AG09309 (cell line): ENCODE data around the gene SLC39A8.
A peak's percentile ranks its signal among the peaks of the same experiment; 100 is the strongest.

ENCODE experiments used
- DNase-seq: peaks from one replicate; pipeline ENCODE4 v3.0.0-alpha.2; 2010; ENCODE audit warnings: low read depth
- H3K4me3 ChIP-seq: 2 replicates; pipeline ENCODE4 v1.5.1; 2011; ENCODE audit warnings: mild to moderate bottlenecking, low read depth, low read length, moderate library complexity; ENCODE audit not compliant: control insufficient read depth
- CTCF ChIP-seq: IDR thresholded peaks from 2 replicates; pipeline ENCODE4 v1.5.1; 2011; ENCODE audit warnings: mild to moderate bottlenecking, low read depth, low read length, inconsistent platforms; ENCODE audit not compliant: insufficient read depth, control insufficient read depth; ENCODE audit errors: missing control alignments

The SLC39A8 gene

GRCh38 chr4:102308032-102308799 lies 37.1 kb downstream of the SLC39A8 start:
- no peak for TF ChIP-seq CTCF
- DNase-seq, result no peak
- no peak overlapping the region for H3K4me3 ChIP-seq

DNA sequence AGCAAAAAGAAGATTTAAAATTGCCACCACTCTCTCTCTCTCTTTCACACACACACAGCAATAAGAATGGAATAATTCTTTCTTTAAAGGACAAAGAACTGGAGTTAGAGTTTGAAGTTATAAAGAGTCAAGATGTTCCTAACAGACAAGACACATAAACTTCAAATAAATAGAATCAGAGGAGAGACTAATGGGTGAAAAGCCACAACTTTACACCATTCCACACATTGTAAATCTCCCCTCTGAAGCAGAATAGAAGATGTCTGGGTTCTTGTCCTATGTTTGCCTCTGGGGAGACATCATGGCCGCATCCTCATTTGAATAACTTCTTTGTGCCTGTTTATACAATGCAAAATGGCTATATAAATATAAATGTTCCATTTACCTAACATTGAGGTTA lies 39.6 kb downstream of the SLC39A8 start:
- TF ChIP-seq CTCF, result no peak
- no peak for DNase-seq
- H3K4me3 ChIP-seq, result no peak overlapping the region

DNA sequence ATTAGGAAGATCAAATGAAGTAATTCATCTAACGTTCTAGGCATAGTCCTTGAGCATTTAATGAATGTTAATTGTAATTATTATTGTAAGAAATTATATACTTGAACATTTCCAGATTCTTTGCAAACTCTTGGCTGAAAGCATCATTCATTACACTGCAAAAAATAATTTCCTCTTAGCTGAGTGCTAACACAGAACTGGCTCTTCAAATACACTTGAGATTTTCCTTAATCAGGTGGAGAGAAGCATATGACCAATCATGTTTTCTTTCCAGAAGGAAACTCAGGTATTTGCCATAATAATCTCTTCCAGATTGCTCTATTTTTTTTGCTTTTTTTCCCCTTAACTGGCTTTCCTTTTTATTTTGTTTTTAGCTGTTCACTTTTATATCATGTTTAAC lies 42.5 kb downstream of the SLC39A8 start:
- no peak for DNase-seq
- H3K4me3 ChIP-seq, result no peak overlapping the region
- TF ChIP-seq CTCF, result no peak

GRCh38 chr4:102301167-102301566 lies 44.1 kb downstream of the SLC39A8 start:
- TF ChIP-seq CTCF, result no peak
- H3K4me3 ChIP-seq, result no peak overlapping the region
- DNase-seq, result no peak

GRCh38 chr4:102299354-102300107 lies 45.8 kb downstream of the SLC39A8 start:
- peak; percentile 75 for TF ChIP-seq CTCF
- peak; percentile 23 for DNase-seq
- H3K4me3 ChIP-seq, result no peak overlapping the region

- no peak for TF ChIP-seq CTCF
- no peak overlapping the region for H3K4me3 ChIP-seq
- no peak for DNase-seq
Measured at GRCh38 chr4:102298716-102299115, 46.6 kb downstream of the SLC39A8 start.
